ENCODE data around the gene KMT2B.
A peak's percentile ranks its signal among the peaks of the same experiment; 100 is the strongest.

KMT2B gene

GRCh38 chr19:35729021-35729420, 11.2 kb downstream of the KMT2B start:
- DNase-seq = no peak

- no peak for DNase-seq
These were observed 12.0 kb downstream of the KMT2B start for GRCh38 chr19:35729763-35730162.

GRCh38 chr19:35730326-35730725, 12.5 kb downstream of the KMT2B start:
- no peak for DNase-seq

GRCh38 chr19:35731353-35731752, 13.6 kb downstream of the KMT2B start:
- no peak for DNase-seq

- DNase-seq = no peak
These were observed 14.1 kb downstream of the KMT2B start for GRCh38 chr19:35731779-35732405.

- no peak for DNase-seq
These were observed 14.9 kb downstream of the KMT2B start for GRCh38 chr19:35732540-35733179.

- no peak for DNase-seq
These were observed 15.7 kb downstream of the KMT2B start for GRCh38 chr19:35733180-35734125.

GRCh38 chr19:35734273-35734672, 16.5 kb downstream of the KMT2B start:
- no peak for DNase-seq

- DNase-seq = no peak
These were observed 17.1 kb downstream of the KMT2B start for GRCh38 chr19:35734889-35735288.

- no peak for DNase-seq
These were observed 19.4 kb downstream of the KMT2B start for GRCh38 chr19:35736913-35737886.

- no peak for DNase-seq
These were observed 20.5 kb downstream of the KMT2B start for GRCh38 chr19:35738021-35738886.

GRCh38 chr19:35738887-35739229, 21.1 kb downstream of the KMT2B start:
- no peak for DNase-seq

- no peak for DNase-seq
These were observed 21.7 kb downstream of the KMT2B start for GRCh38 chr19:35739275-35740107.

GRCh38 chr19:35740108-35740422, 22.3 kb downstream of the KMT2B start:
- no peak for DNase-seq

GRCh38 chr19:35740423-35741202, 22.8 kb downstream of the KMT2B start:
- DNase-seq = peak; percentile 96

GRCh38 chr19:35741203-35741515, 23.4 kb downstream of the KMT2B start:
- DNase-seq = no peak

GRCh38 chr19:35742121-35742724, 24.4 kb downstream of the KMT2B start, which contains the start of gene IGFLR1:
Gene IGFLR1 (minus strand): TSS chr19:35742452. CDS start chr19:35741180, 1,272 bp downstream.
- DNase-seq = no peak

- no peak for DNase-seq
These were observed 26.0 kb downstream of the KMT2B start for GRCh38 chr19:35743640-35744429.

Measured in DMS153 (cell line).